AG09319 (cell line): ENCODE data around the gene PLPP7.

Experiments
- DNase-seq: peaks from one replicate; pipeline ENCODE4 v3.0.0-alpha.2; 2010; ENCODE audit warnings: low read depth; ENCODE audit errors: extremely low read depth
- TF ChIP-seq, protein P1 (sequence below): IDR thresholded peaks from 2 replicates; pipeline ENCODE4 v1.5.1; 2011; ENCODE audit warnings: low read depth, mild to moderate bottlenecking, inconsistent platforms, low read length, moderate library complexity

PLPP7 gene

GRCh38 chr9:131255676-131256197, 33.8 kb upstream of the PLPP7 start:
- no peak for DNase-seq

GRCh38 chr9:131257266-131258025, 32.1 kb upstream of the PLPP7 start:
- TF ChIP-seq, protein P1, sequence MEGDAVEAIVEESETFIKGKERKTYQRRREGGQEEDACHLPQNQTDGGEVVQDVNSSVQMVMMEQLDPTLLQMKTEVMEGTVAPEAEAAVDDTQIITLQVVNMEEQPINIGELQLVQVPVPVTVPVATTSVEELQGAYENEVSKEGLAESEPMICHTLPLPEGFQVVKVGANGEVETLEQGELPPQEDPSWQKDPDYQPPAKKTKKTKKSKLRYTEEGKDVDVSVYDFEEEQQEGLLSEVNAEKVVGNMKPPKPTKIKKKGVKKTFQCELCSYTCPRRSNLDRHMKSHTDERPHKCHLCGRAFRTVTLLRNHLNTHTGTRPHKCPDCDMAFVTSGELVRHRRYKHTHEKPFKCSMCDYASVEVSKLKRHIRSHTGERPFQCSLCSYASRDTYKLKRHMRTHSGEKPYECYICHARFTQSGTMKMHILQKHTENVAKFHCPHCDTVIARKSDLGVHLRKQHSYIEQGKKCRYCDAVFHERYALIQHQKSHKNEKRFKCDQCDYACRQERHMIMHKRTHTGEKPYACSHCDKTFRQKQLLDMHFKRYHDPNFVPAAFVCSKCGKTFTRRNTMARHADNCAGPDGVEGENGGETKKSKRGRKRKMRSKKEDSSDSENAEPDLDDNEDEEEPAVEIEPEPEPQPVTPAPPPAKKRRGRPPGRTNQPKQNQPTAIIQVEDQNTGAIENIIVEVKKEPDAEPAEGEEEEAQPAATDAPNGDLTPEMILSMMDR, result no peak

More at GRCh38 chr9:131255676-131256197, 33.8 kb upstream of the PLPP7 start:
- TF ChIP-seq, protein P1, result no peak

GRCh38 chr9:131258186-131258585, 31.3 kb upstream of the PLPP7 start:
- TF ChIP-seq, protein P1, result no peak
- DNase-seq, result no peak

More at GRCh38 chr9:131257266-131258025, 32.1 kb upstream of the PLPP7 start:
- DNase-seq, result no peak

DNA sequence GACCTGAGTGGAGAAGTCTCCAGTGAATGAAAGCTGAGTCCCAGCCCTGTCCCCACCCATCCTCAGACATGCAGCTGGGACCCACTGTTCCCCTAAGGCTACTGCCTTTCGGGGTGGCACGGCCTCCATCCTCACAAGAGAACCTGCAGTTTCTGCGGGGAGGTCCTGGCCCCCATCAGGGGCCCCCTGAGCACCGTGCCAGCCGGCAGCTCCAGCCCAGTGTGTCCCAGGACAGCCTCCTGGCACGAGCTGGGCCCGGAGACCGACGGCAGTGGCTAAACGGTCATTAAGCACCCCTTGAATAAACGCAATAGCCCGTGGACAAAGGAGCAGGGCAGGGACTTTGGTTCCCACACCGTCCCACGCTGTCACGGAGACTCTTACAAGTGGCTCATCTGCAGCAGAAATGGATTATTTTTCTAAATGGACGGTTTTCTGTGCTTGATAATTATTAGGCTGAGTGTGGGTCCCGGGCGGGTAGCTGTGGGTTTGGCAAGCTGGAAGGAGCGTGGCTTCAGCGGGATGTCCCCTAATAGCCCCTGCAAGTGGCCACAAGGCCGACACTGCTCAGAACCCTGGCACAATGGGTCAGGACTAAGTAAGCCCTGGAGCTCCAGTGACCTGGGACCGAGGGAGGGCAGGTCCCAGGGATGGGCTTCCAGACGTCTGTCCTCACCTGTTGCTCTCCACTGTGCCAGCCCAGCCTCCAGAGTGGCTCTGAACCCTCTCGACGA, 30.7 kb upstream of the PLPP7 start:
- DNase-seq, result no peak
- TF ChIP-seq, protein P1, result no peak

DNA sequence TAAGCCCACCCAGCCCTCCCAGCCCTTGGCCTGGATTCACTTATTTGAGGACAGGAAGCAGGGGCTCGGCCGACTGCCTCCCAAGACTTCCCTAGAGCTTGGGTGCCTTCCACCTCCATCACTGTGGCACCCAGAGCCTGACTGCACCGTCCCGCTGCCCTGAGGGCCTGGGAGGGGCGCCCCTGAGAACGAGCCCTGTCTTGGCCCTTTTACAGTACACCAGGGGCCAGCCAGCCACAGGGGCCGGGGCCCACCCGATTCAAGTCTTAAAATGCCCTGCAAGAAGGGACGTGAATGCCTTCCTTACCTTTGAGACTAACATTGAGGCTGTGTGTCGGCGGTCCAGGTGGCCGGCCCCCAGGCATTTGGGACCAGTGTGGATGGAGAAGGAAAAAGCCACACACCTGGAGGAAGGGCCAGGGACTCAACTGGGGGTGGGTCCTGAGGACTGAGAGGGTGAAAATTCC, 30.1 kb upstream of the PLPP7 start:
- TF ChIP-seq, protein P1, result no peak
- no peak for DNase-seq

DNA sequence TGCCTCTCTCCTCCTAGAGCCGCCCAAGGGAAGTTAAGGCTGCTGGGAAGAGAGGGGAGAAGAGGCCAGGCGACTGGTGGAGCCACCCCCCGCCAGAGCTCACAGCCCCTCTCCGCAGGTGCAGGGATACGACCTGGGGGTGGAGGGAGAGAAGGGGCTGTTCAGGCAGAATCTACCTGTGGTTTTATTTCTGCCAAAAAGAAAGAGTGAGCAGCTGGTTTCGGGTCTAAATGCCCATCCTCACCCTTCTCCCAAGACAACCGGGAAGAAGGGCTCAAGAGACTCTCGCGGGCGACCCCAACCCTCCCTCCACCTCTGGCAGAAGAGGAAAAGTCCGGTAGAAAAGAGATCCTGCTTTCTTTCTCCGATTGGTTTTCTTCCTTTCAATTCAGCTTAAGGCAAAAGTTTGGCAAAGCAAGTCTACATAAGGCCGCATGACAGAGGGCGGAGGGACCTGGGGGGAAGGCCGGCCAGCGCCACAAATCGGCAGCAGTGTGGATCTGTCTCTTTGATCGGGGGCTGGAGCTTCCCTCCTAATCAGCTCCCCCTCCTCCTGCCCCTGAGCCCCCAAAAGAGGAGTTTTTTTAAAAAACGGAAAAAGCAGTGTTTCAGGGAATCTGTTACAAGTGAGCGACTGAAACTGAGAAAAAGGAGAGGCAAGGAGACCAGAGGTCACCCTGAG, 29.5 kb upstream of the PLPP7 start:
- DNase-seq, result no peak
- TF ChIP-seq, protein P1, result no peak
